ENCODE measurements around the gene GALNT2. TPM values are rescaled to one million over a fixed set of nuclear protein-coding genes. Genes with fewer than 3 reads are reported as not detected.

The GALNT2 gene
- total RNA-seq, 1 experiment from 2014 or later = 152 TPM

GRCh38 chr1:230194525-230194924, 127.5 kb downstream of the GALNT2 start:
- in situ Hi-C loops (cut with HindIII; ENCODE audit: low pct_unique_long_range_greater_than_20kb, low sequenced_read_pairs) = no loop called here
- no peak for DNase-seq (ENCODE audit: low read depth, low spot score)
- Histone ChIP-seq H3K9me3 (ENCODE audit: control insufficient read depth, insufficient read depth, low read depth, low read length) (no peaks in the 10 kb centered on the region), H3K27ac (ENCODE audit: low read length) (no peak overlapping the region), H3K4me3 (ENCODE audit: low read depth in 2 of 2, low read length in 2 of 2) (no peak overlapping the region), H3K27me3 (ENCODE audit: control insufficient read depth, insufficient read depth, low read length) (no peaks in the 10 kb centered on the region), H3K4me1 (ENCODE audit: control insufficient read depth, insufficient read depth, low read length) (no peaks in the 10 kb centered on the region), H3K36me3 (ENCODE audit: control insufficient read depth, insufficient read depth, low read length) (no peaks in the 10 kb centered on the region; the same call in 1 of the 2 replicates)
- intact Hi-C loops (cut with micrococcal nuclease; ENCODE audit: unreplicated experiment) = no loop called here
- BruUV-seq (replicated peaks) = no TSS peak
- ChIA-PET CTCF (no interaction called here), POLR2A (no interaction called here)
- no peak for ATAC-seq
- TF ChIP-seq SIN3A (IDR thresholded peaks at IDR 0.05; ENCODE audit: borderline replicate concordance, insufficient read depth, low read depth, low read length) = no peak
- no peak for TF ChIP-seq POLR2AphosphoS5 (IDR thresholded peaks at IDR 0.05; ENCODE audit: low read depth, low read length)
- no peak for TF ChIP-seq REST (IDR thresholded peaks at IDR 0.05; ENCODE audit: insufficient read depth in 1 of 2, low read depth in 2 of 2, low read length in 1 of 2)

GRCh38 chr1:230195199-230195598, 128.2 kb downstream of the GALNT2 start:
- in situ Hi-C loops (cut with HindIII; ENCODE audit: low pct_unique_long_range_greater_than_20kb, low sequenced_read_pairs) = no loop called here
- no peak for DNase-seq (ENCODE audit: low read depth, low spot score)
- no peak overlapping the region for H3K4me3 ChIP-seq (ENCODE audit: low read depth in 2 of 2, low read length in 2 of 2)
- intact Hi-C loops (cut with micrococcal nuclease; ENCODE audit: unreplicated experiment) = no loop called here
- H3K4me1 ChIP-seq (ENCODE audit: control insufficient read depth, insufficient read depth, low read length) = no peaks in the 10 kb centered on the region
- TF ChIP-seq CTCF (IDR thresholded peaks at IDR 0.05) (no peak), POLR2AphosphoS5 (IDR thresholded peaks at IDR 0.05; ENCODE audit: low read depth, low read length) (no peak), TCF7L2 (IDR thresholded peaks at IDR 0.05; ENCODE audit: low read depth, low read length) (no peak)
- H3K27me3 ChIP-seq (ENCODE audit: control insufficient read depth, insufficient read depth, low read length) = no peaks in the 10 kb centered on the region
- no peaks in the 10 kb centered on the region; the same call in 1 of the 2 replicates for H3K36me3 ChIP-seq (ENCODE audit: control insufficient read depth, insufficient read depth, low read length)
- ChIA-PET CTCF (no interaction called here), POLR2A (no interaction called here)
- no TSS peak for BruUV-seq (replicated peaks)
- H3K9me3 ChIP-seq (ENCODE audit: control insufficient read depth, insufficient read depth, low read depth, low read length) = no peaks in the 10 kb centered on the region
- H3K27ac ChIP-seq (ENCODE audit: low read length) = no peak overlapping the region
- no peak for ATAC-seq

- no peaks in the 10 kb centered on the region for H3K27me3 ChIP-seq (ENCODE audit: control insufficient read depth, insufficient read depth, low read length)
- in situ Hi-C loops (cut with HindIII; ENCODE audit: low pct_unique_long_range_greater_than_20kb, low sequenced_read_pairs) (no loop called here), intact Hi-C loops (cut with micrococcal nuclease; ENCODE audit: unreplicated experiment) (no loop called here)
- no TSS peak for BruUV-seq (replicated peaks)
- no peak overlapping the region for H3K27ac ChIP-seq (ENCODE audit: low read length)
- ChIA-PET POLR2A (no interaction called here), CTCF (no interaction called here)
- no peaks in the 10 kb centered on the region for H3K4me1 ChIP-seq (ENCODE audit: control insufficient read depth, insufficient read depth, low read length)
- no peak overlapping the region for H3K4me3 ChIP-seq (ENCODE audit: low read depth in 2 of 2, low read length in 2 of 2)
- TF ChIP-seq TCF7L2 (IDR thresholded peaks at IDR 0.05; ENCODE audit: low read depth, low read length) (no peak), SIN3A (IDR thresholded peaks at IDR 0.05; ENCODE audit: borderline replicate concordance, insufficient read depth, low read depth, low read length) (no peak), POLR2AphosphoS5 (IDR thresholded peaks at IDR 0.05; ENCODE audit: low read depth, low read length) (no peak), REST (IDR thresholded peaks at IDR 0.05; ENCODE audit: insufficient read depth in 1 of 2, low read depth in 2 of 2, low read length in 1 of 2) (no peak), CTCF (IDR thresholded peaks at IDR 0.05) (no peak)
- no peaks in the 10 kb centered on the region for H3K9me3 ChIP-seq (ENCODE audit: control insufficient read depth, insufficient read depth, low read depth, low read length)
- H3K36me3 ChIP-seq (ENCODE audit: control insufficient read depth, insufficient read depth, low read length) = no peaks in the 10 kb centered on the region; the same call in 1 of the 2 replicates
- DNase-seq (ENCODE audit: low read depth, low spot score) (no peak), ATAC-seq (no peak)
Observed at GRCh38 chr1:230196077-230196476, 129.0 kb downstream of the GALNT2 start.
